Glomerular visceral epithelial cell (primary cell): Measurements from ENCODE around the gene FAM167B.

Experiments used
- DNase-seq: peaks from one replicate; pipeline ENCODE4 v3.0.0-alpha.2; 2016; ENCODE audit errors: extremely low spot score

Gene FAM167B

GRCh38 chr1:32246888-32247273 is at the start of gene FAM167B:
Gene FAM167B (plus strand): TSS chr1:32247222. CDS start chr1:32247422, 200 bp downstream.
- DNase-seq, result no peak

DNA sequence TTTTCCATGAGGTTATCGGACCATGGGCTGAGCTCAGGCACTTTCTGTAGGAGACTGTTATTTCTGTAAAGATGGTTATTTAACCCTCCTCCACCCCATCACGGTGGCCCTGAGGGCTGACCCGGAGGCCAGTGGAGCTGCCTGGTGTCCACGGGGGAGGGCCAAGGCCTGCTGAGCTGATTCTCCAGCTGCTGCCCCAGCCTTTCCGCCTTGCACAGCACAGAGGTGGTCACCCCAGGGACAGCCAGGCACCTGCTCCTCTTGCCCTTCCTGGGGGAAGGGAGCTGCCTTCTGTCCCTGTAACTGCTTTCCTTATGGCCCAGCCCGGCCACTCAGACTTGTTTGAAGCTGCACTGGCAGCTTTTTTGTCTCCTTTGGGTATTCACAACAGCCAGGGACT is 49.2 kb upstream of the FAM167B start:
- no peak for DNase-seq

DNA sequence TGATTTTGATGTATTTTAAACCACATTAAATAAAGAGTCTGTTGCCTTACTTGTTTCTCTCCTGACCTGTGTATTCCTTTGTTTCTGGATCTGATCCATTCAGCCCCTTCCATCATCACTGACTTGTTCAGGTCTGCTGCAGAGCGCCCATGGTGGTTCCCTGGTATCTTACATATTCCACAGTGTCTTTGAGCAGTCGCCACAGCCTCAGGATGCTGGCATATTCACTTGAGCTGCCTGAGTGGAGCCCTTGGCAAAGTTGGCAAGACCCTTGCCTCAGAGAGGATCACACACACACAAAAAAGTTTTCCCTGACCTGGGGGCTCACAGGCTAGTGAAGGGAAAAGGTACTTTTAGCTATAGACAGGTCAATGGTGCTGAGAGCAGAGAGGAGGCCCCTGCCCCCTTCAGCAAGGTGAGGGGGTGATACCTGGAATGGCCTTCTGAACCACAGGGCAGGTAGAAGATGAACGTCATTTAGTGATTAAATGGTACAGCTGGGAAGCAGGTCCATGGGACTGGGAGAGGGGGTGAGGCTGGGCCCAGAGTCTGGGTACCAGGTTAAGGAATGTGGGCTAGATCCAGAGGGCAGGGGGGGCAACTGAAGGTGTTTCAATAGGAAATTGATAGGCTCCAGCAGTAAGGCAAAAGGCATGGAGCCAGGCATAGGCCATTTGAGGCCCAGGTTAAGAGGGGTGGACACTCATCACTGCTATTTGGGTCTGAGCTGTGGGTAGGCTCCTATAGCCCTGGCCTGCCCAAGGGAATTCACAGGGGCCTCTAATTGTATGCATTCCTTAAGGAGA is 48.6 kb upstream of the FAM167B start:
- no peak for DNase-seq

DNA sequence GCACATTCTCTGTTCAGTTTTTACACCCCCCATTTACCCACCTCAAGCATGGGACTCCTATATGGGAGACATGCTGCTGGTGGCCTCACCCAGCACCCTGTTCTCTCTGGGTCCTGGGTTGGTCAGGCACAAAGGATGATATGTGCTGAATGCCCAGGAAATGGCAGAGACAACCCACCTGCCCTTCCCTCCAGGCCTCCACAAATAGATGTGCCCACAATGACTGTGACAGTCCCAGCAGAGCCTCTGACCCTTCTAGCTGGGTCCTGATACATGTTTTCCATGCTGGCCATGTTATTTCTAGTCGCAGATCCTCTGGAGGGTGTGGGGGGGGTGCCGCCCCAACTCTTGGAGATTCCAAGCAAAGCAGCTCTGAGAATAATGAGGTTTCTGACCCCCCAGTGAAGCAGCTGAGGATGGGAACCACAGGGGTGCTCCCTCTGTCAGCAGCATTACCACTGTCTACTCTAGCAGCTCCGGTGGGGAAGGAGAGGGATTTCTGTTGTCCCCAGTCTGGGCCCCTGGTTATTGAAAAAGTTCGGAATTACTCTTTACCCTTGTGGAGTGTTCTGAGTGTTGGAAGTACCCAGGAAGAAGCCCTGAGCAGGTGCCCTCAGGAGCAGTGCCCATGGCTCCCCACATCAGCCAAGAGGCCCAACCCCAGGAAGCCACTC is 47.8 kb upstream of the FAM167B start:
- DNase-seq, result no peak

DNA sequence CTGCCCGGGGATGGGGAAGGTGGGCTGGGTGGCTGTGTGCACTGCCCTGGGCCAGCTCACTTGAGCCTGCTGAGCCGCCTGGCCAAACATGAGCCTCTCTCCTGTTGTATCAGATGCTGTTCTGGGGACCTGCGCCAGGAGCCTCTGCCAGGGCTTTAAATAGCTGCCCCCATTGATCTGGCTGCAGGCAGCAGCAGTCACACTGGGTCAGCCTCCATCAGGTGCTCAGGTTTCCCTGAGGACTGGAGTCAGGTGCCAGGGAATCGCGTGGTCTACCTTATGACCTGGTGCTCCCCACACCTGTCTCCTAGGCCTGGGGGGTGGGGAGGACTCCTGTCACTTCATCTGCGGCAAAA is 47.3 kb upstream of the FAM167B start:
- no peak for DNase-seq

DNA sequence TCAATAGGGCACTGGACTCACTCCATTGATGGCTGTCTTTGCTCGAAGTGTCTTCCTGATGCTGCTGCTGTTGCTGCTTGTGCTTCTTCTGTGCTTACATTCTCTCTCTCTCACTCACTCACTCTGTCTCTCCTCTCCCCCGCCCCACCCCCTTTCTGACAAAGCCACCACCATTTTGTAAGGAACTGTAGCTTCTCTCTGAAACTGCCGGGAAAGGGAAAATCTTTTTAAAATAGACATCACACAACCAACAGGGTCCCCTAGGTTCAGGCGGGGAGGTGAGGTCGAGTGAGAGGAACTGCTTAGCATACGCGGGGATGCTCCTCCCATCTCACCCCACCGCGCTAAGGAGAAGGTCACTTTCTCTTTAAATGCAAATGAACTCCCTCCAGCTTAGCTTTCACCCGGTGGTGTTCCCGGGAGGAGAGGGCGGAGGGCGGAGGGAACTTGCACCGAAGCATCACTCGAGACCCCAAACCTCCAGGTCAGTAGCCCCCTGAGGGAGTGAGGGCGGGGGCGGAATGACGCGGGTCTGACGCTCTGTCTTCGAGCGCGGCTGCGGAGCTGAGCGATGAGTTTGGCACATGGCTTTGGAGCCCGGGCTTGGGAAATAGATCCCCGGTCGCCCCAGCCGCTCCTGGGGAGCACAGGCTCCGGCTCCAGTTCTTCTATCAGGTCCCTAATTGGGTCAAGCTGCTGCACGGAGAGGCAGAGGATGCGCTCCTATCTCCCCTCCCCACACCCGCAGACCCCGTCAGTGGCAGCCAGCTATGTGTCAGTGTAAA is 46.6 kb upstream of the FAM167B start, which contains the start of gene CCDC28B:
TSS of gene CCDC28B (plus strand) at position 370 of the 785 bp plus-strand sequence. CDS start 1,341 bp downstream, outside the sequence.
- peak; percentile 48 for DNase-seq

GRCh38 chr1:32201011-32201855 is 45.8 kb upstream of the FAM167B start:
- DNase-seq, result peak; percentile 44

- no peak for DNase-seq
These were observed 42.1 kb upstream of the FAM167B start for GRCh38 chr1:32204943-32205361.

GRCh38 chr1:32205401-32206370 is 41.3 kb upstream of the FAM167B start, which contains the start of gene IQCC:
Gene IQCC (plus strand): TSS chr1:32205671. CDS start chr1:32205682, 11 bp downstream.
- DNase-seq, result peak; percentile 87

- no peak for DNase-seq
These were observed 38.6 kb upstream of the FAM167B start for GRCh38 chr1:32208469-32208868.

DNA sequence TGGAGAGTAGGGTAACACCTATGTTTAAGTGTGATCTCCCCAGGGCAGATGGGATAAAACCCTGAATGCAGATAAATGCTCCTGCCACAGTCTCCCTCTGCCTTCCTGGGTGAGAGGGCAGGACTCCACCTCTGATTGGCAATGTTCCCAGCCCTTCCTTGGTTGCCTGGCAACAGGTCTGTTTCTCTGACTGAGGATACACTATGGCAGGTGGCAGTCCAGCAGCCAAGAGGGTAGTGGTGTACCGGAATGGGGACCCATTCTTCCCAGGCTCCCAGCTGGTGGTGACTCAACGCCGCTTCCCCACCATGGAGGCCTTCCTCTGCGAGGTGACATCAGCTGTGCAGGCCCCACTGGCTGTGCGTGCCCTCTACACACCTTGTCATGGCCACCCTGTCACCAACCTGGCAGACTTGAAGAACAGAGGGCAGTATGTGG is 38.1 kb upstream of the FAM167B start, which contains the start of gene DCDC2B:
TSS of gene DCDC2B (plus strand) at position 199 of the 438 bp plus-strand sequence. CDS start at position 204, 5 bp downstream.
- DNase-seq, result peak; percentile 88

GRCh38 chr1:32215629-32216480 is 31.2 kb upstream of the FAM167B start:
- peak; percentile 67 for DNase-seq

GRCh38 chr1:32216566-32216965 is 30.5 kb upstream of the FAM167B start:
- DNase-seq, result no peak

- no peak for DNase-seq
These were observed 28.0 kb upstream of the FAM167B start for GRCh38 chr1:32219022-32219421.

GRCh38 chr1:32220746-32221580 is 26.1 kb upstream of the FAM167B start:
- DNase-seq, result peak; percentile 72

- DNase-seq, result no peak
These were observed 25.4 kb upstream of the FAM167B start for GRCh38 chr1:32221581-32221979.

DNA sequence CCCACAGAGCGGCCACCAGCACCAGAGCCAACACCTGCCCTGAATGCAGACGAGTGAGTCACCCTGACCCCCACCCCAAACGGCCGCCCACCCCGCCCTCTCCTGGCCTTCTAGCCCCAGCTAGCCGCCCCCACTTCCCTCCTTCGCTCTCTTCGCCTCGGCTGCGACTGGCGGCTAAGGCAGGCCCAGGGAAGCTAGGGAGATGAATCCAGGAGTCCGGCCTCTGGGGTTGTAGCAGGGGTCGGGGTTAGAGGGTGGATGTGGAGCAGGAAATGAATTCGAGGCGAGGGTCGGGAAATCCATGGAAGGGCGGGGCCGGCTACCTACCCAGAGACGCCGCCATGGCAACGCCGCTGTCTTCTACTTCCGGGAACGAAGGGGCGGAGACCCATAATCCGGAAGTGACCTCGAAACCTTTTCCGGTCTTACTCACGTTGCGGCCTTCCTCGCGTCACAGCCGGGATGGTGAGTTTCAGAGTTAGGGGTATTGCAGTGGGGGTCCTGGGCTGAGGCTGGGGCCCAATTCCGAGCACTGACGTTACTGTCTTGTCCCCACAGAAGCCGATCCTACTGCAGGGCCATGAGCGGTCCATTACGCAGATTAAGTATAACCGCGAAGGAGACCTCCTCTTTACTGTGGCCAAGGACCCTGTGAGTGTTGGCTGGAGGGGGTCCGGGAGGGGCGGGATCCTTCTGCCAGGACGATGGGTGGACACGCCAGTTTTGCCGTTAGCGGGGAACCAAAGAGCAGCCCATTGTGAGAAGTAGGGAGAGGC is 24.9 kb upstream of the FAM167B start, which contains the start of the genes EIF3I and TMEM234:
TSS of gene EIF3I (plus strand) at position 428 of the 776 bp plus-strand sequence. CDS start at position 463, 35 bp downstream.
TSS of gene TMEM234 (minus strand) at position 374 of the 776 bp plus-strand sequence. CDS start at position 343, 31 bp downstream.
- peak; percentile 87 for DNase-seq
